Esophagus muscularis mucosa (tissue), 4 donors: ENCODE measurements around the gene CNGA2. TPM values are rescaled to one million over a fixed set of nuclear protein-coding genes. Genes with fewer than 3 reads are reported as not detected.

ENCODE experiments used
- DNase-seq: peaks from one replicate; pipeline ENCODE4 v3.0.0-alpha.2; 2017; ENCODE audit errors: extremely low spot score
- H3K27ac ChIP-seq, 4 donors: fragments of 200-600 bp; sonication (generic); replicated peaks in 1 of 4; 1 replicate in 3 of 4; 2 replicates in 1 of 4; pipeline ENCODE4 v1.5.1; 2016 to 2019; ENCODE audit warnings: mild to moderate bottlenecking in 1 of 4
- H3K27me3 ChIP-seq, 4 donors: fragments of 200-600 bp; sonication (generic); one replicate each; pipeline versions ENCODE4 v1.5.1 to v1.6.0; 2016 to 2019
- H3K36me3 ChIP-seq, 4 donors: fragments of 200-600 bp; sonication (generic); one replicate each; pipeline ENCODE4 v1.5.1; 2016 to 2019
- H3K4me1 ChIP-seq, 4 donors: fragments of 200-600 bp; sonication (generic); one replicate each; pipeline ENCODE4 v1.5.1; 2016 to 2019
- H3K4me3 ChIP-seq, 4 donors: fragments of 200-600 bp; sonication (generic); 1 replicate in 2 of 4; 2 replicates in 2 of 4; pipeline ENCODE4 v1.5.1; 2016 to 2019; ENCODE audit warnings: mild to moderate bottlenecking in 4 of 4, moderate library complexity in 1 of 4
- H3K9me3 ChIP-seq, 4 donors: fragments of 200-600 bp; sonication (generic); 1 replicate in 3 of 4; 2 replicates in 1 of 4; pipeline ENCODE4 v1.5.1; 2016 to 2019
- CTCF ChIP-seq, 3 experiments: fragments of 200-600 bp in 2 of 3; fragments of 450-650 bp in 1 of 3; sonication (generic) in 2 of 3; IDR thresholded peaks; one replicate each; pipeline ENCODE4 v1.5.1; 2017 to 2019; ENCODE audit warnings: antibody characterized with exemption in 3 of 3, mild to moderate bottlenecking in 2 of 3, moderate library complexity in 1 of 3
- EP300 ChIP-seq: sonication (generic); formaldehyde crosslinking; IDR thresholded peaks from one replicate; pipeline ENCODE4 v1.6.1; 2017; ENCODE audit warnings: antibody characterized with exemption
- POLR2A ChIP-seq: fragments of 450-650 bp; IDR thresholded peaks from one replicate; pipeline ENCODE4 v1.6.1; 2017; ENCODE audit warnings: antibody characterized with exemption, moderate library complexity, mild to moderate bottlenecking, low read depth
- POLR2AphosphoS5 ChIP-seq, 2 donors: sonication (generic); formaldehyde crosslinking; IDR thresholded peaks; one replicate each; pipeline ENCODE4 v1.6.1; 2017; ENCODE audit warnings: antibody characterized with exemption in 2 of 2
- WGBS: methylation state at CpG from one replicate; pipeline ENCODE4 v1.1.5; 2018; 5-methylcytosine and 5-hydroxymethylcytosine counted together
- intact Hi-C: fragments of 100-400 bp; cut with DNase I; formaldehyde crosslinking; loops from one replicate; pipeline ENCODE4 v1.15.1; 2023
- total RNA-seq, 4 donors: library from RNA; depleted of rRNA; stranded (reverse); fragments of >200 nt; gene quantifications; one replicate each; pipeline versions ENCODE4 v1.1.0 to v1.2.1, GENCODE V29; 2016

Gene CNGA2
- total RNA-seq, 4 donors from 2014 or later: not detected

- Histone ChIP-seq H3K27me3 (no peaks in the 10 kb centered on the region), H3K27ac (no peak overlapping the region), H3K4me3 (no peak overlapping the region), H3K4me1 (no peaks in the 10 kb centered on the region), H3K36me3 (no peaks in the 10 kb centered on the region), H3K9me3 (no peaks in the 10 kb centered on the region)
- WGBS: 56% methylated on average over 4 of the region's 4 CpGs
- DNase-seq: no peak
- TF ChIP-seq POLR2AphosphoS5 (IDR thresholded peaks at IDR 0.05): no peak
- intact Hi-C loops: no loop called here
Measured at GRCh38 chrX:151741606-151742005, 7.1 kb downstream of the CNGA2 start.

DNA sequence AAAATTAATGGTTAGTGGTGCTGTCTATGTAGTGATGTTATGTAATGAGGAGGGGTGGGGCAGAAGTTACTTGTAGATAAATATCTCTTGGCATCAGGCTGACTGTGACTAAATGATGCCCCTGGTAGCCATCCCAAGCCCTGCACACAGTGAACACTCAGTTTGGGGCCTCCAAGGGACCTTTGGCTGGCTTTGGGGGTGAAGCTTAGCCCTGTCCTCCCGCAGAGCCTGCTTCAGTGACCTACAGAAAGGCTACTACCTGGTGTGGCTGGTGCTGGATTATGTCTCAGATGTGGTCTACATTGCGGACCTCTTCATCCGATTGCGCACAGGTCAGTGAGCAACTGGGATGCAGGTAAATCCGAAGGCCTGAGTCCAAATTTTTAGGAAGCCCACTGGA is 7.8 kb downstream of the CNGA2 start:
- Histone ChIP-seq H3K27ac (no peak overlapping the region), H3K4me3 (no peak overlapping the region), H3K9me3 (no peaks in the 10 kb centered on the region), H3K4me1 (no peaks in the 10 kb centered on the region), H3K36me3 (no peaks in the 10 kb centered on the region), H3K27me3 (no peaks in the 10 kb centered on the region)
- TF ChIP-seq POLR2A (no peak), POLR2AphosphoS5 (IDR thresholded peaks at IDR 0.05) (no peak), CTCF (IDR thresholded peaks at IDR 0.05) (no peak), EP300 (no peak)
- no peak for DNase-seq
- WGBS: 100% methylated on average over 1 of the region's 5 CpGs
- intact Hi-C loops: no loop called here

- TF ChIP-seq POLR2A (no peak), EP300 (no peak), CTCF (IDR thresholded peaks at IDR 0.05) (no peak)
- Histone ChIP-seq H3K4me1 (no peaks in the 10 kb centered on the region), H3K27ac (no peak overlapping the region), H3K4me3 (no peak overlapping the region), H3K27me3 (no peaks in the 10 kb centered on the region), H3K9me3 (no peaks in the 10 kb centered on the region), H3K36me3 (no peaks in the 10 kb centered on the region)
- WGBS: 88% methylated on average over 19 of the region's 21 CpGs
- intact Hi-C loops: no loop called here
- DNase-seq: no peak
Measured at GRCh38 chrX:151743651-151744470, 9.3 kb downstream of the CNGA2 start.

DNA sequence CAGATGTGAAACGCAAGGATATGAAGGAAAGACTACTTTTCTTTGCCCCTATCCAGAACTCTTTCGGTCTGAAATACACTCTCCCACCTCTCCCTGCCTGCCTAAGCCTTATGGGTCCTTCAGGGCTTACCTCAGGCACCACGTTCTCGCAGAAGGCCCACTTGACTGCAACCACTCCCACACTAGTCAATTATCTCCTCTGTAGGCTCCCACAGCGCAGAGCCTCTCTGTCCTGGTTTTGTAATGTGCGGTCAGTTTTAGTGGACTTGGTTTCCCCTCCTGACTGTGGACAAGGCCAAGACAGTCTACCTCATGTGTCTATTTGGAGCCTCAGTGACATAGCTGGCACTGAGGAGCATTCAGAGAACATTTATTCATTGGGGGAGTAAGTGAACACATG is 11.1 kb downstream of the CNGA2 start:
- TF ChIP-seq POLR2A (no peak), CTCF (IDR thresholded peaks at IDR 0.05) (no peak), POLR2AphosphoS5 (IDR thresholded peaks at IDR 0.05) (no peak), EP300 (no peak)
- WGBS: 77% methylated on average over 6 of the region's 6 CpGs
- intact Hi-C loops: no loop called here

DNA sequence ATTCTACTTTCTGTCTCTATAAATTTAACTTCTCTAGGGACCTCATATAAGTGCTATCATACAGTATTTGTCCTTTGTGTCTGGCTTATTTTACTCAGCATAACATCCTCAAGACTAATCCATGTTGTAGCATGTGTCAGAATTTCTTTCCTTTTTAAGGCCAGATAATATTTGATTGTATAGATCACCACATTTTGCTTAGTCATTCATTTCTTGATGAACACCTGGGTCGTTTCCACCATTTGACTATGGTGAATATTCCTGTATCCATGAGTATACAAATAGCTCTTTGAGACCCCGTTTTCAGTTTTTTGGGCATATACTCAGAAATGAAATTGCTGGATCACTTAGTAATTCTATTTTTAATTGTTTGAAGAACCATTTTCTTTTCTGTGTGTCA is 12.0 kb downstream of the CNGA2 start:
- Histone ChIP-seq H3K4me3 (no peak overlapping the region), H3K4me1 (no peaks in the 10 kb centered on the region), H3K27me3 (no peaks in the 10 kb centered on the region), H3K36me3 (no peaks in the 10 kb centered on the region), H3K27ac (no peak overlapping the region), H3K9me3 (no peaks in the 10 kb centered on the region)
- TF ChIP-seq EP300: no peak
- TF ChIP-seq CTCF (IDR thresholded peaks at IDR 0.05): no peak
- no peak for TF ChIP-seq POLR2AphosphoS5 (IDR thresholded peaks at IDR 0.05)
- TF ChIP-seq POLR2A: no peak
- DNase-seq: no peak
- intact Hi-C loops: no loop called here
- 67% methylated on average over 2 of the region's 2 CpGs for whole genome bisulfite sequencing

More for the DNA sequence above, 11.1 kb downstream of the CNGA2 start:
- Histone ChIP-seq H3K27me3 (no peaks in the 10 kb centered on the region), H3K27ac (no peak overlapping the region), H3K36me3 (no peaks in the 10 kb centered on the region), H3K4me1 (no peaks in the 10 kb centered on the region), H3K4me3 (no peak overlapping the region), H3K9me3 (no peaks in the 10 kb centered on the region)
- DNase-seq: no peak
